Loucy (cell line): Measurements from ENCODE around the gene CLASP1.
"Not testable (repeated sequence)": the region's sequence is repeated elsewhere in the genome, so short reads cannot be mapped to it uniquely, and the experiment has no call there.

ENCODE experiments used
- H2AFZ ChIP-seq: fragments of 200-600 bp; sonication (generic); 2 replicates; pipeline ENCODE4 v1.6.0; 2016; ENCODE audit warnings: antibody characterized with exemption, mild to moderate bottlenecking, low read length, moderate library complexity
- H3F3A ChIP-seq: fragments of 200-600 bp; 2 replicates; pipeline ENCODE4 v1.6.0; 2016; ENCODE audit warnings: antibody characterized with exemption, low read depth, mild to moderate bottlenecking
- H3K27me3 ChIP-seq: fragments of 200-600 bp; sonication (generic); 2 replicates; pipeline ENCODE4 v1.6.1; 2014; ENCODE audit warnings: low read length, mild to moderate bottlenecking; ENCODE audit not compliant: insufficient read depth, poor library complexity, severe bottlenecking
- H3K36me3 ChIP-seq: fragments of 200-600 bp; sonication (generic); 2 replicates; pipeline ENCODE4 v1.6.1; 2016; ENCODE audit warnings: low read length; ENCODE audit not compliant: insufficient read depth
- H3K4me1 ChIP-seq: fragments of 200-600 bp; sonication (generic); 2 replicates; pipeline ENCODE4 v1.5.1; 2014; ENCODE audit warnings: low read length, mild to moderate bottlenecking; ENCODE audit not compliant: insufficient read depth, poor library complexity, severe bottlenecking
- H3K4me2 ChIP-seq: fragments of 200-600 bp; sonication (generic); 2 replicates; pipeline ENCODE4 v1.6.0; 2014; ENCODE audit warnings: antibody characterized with exemption, low read length, low read depth, mild to moderate bottlenecking; ENCODE audit not compliant: poor library complexity, severe bottlenecking
- H3K4me3 ChIP-seq: fragments of 200-600 bp; sonication (generic); 2 replicates; pipeline ENCODE4 v1.5.1; 2014; ENCODE audit warnings: low read length, mild to moderate bottlenecking, mixed read lengths; ENCODE audit not compliant: poor library complexity, severe bottlenecking
- H3K79me2 ChIP-seq: fragments of 200-600 bp; sonication (generic); 2 replicates; pipeline ENCODE4 v1.6.1; 2014; ENCODE audit warnings: low read length; ENCODE audit not compliant: insufficient read depth
- H3K9ac ChIP-seq: fragments of 200-600 bp; sonication (generic); 2 replicates; pipeline ENCODE4 v1.6.0; 2014; ENCODE audit warnings: mild to moderate bottlenecking, low read depth, low read length, moderate library complexity; ENCODE audit not compliant: poor library complexity, severe bottlenecking
- H3K9me2 ChIP-seq: fragments of 200-600 bp; sonication (generic); replicated peaks from 2 replicates; pipeline ENCODE4 v1.6.1; 2016; ENCODE audit warnings: low read depth, low read length, mixed read lengths
- H3K9me3 ChIP-seq: fragments of 200-600 bp; sonication (generic); 2 replicates; pipeline ENCODE4 v1.6.1; 2014; ENCODE audit warnings: mild to moderate bottlenecking, antibody characterized with exemption, low read length, low read depth; ENCODE audit not compliant: insufficient read depth
- H4K20me1 ChIP-seq: fragments of 200-600 bp; sonication (generic); 2 replicates; pipeline ENCODE4 v1.6.0; 2014; ENCODE audit warnings: antibody characterized with exemption, low read length, mild to moderate bottlenecking; ENCODE audit not compliant: insufficient read depth, poor library complexity, severe bottlenecking
- EZH2phosphoT487 ChIP-seq: fragments of 200-600 bp; IDR thresholded peaks from 2 replicates; pipeline ENCODE4 v1.6.1; 2018; ENCODE audit warnings: antibody characterized with exemption, mild to moderate bottlenecking, moderate library complexity, borderline replicate concordance
- TF ChIP-seq, protein P1 (sequence below): fragments of 200-600 bp; sonication (generic); conservative IDR thresholded peaks from 2 replicates; pipeline ENCODE4 v1.5.1; 2014; ENCODE audit warnings: mild to moderate bottlenecking, antibody characterized with exemption, low read length

CLASP1 gene

DNA sequence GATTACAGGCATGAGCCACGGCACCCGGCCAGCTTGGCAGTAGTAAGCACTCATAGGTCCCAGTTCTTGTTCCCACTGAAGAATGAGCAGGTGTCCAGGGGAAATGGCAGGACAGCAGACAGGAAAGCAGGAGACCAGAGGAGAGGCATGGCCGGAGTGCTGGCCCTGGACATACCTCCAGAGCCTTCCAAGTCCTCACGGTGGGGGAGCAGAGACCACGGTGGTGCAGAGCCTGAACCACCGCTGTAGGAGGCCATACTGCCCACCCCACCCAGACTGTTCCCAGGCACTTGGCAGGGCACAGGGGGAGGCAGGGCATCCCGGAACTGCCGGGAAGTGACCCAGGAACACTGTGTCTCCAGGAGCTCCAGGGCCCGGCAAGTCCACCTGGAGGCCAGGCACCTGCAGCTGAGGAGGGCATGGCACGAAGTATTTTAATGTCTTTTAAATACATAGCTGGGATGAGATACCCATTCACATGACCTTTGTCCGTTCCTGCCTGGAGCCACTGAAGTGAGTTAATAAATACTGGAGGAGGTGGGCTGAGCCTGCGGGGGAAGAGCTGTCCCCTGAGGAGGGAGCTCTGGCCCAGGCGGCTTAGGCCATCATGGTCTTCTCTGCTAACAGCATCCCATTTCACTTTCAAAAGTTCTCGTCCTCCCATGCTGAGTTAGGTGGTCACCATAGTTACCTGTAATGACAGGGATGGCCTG, 314.5 kb downstream of the CLASP1 start:
- Histone ChIP-seq H3K27me3 (no peaks in the 10 kb centered on the region), H3K4me3 (no peak overlapping the region), H3K9me3 (no peaks in the 10 kb centered on the region), H3K79me2 (no peaks in the 10 kb centered on the region), H3K36me3 (peaks cover 9% of the 10 kb centered on the region; the same call in 1 of the 2 replicates), H3K9me2 (no peaks in the 10 kb centered on the region), H3K9ac (no peak overlapping the region), H3K4me2 (no peak overlapping the region), H4K20me1 (no peaks in the 10 kb centered on the region), H3K4me1 (no peaks in the 10 kb centered on the region), H3F3A (no peaks in the 10 kb centered on the region), H2AFZ (no peak overlapping the region)
- TF ChIP-seq EZH2phosphoT487 = no peak
- TF ChIP-seq, protein P1, sequence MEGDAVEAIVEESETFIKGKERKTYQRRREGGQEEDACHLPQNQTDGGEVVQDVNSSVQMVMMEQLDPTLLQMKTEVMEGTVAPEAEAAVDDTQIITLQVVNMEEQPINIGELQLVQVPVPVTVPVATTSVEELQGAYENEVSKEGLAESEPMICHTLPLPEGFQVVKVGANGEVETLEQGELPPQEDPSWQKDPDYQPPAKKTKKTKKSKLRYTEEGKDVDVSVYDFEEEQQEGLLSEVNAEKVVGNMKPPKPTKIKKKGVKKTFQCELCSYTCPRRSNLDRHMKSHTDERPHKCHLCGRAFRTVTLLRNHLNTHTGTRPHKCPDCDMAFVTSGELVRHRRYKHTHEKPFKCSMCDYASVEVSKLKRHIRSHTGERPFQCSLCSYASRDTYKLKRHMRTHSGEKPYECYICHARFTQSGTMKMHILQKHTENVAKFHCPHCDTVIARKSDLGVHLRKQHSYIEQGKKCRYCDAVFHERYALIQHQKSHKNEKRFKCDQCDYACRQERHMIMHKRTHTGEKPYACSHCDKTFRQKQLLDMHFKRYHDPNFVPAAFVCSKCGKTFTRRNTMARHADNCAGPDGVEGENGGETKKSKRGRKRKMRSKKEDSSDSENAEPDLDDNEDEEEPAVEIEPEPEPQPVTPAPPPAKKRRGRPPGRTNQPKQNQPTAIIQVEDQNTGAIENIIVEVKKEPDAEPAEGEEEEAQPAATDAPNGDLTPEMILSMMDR = no peak

DNA sequence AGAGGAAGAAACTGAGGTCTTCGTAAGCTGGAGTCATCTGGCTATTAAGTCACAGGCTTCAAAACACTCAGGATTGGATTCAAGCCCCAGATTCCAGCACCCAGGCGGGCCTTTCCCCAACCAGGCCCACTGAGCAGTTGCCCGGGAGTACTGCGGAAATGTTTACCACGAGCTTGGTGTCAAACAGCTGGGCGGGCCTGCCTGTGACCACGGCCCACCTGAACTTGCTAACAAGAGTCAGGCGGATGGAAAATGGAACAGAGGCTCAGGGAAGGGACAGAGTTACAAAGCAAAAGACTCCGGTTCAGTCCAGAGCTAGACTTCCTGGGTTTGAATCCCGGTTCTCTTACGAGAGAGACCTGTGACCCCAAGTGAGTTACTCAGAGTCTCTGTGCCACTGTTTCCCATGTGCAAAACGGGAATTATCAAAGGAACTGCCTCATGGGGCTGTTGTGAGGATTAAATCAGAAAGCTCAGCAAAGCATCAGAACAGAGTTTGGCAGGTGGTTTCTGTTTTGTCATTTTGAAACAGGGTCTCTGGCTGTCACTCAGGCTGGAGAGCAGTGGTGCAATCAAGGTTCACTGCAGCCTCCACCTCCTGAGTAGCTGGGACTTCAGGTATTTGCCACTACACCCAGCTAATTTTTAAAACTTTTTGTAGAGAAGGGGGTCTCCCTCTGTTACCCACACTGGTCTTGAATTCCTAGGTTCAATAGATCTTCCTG, 315.3 kb downstream of the CLASP1 start:
- Histone ChIP-seq H3K27me3 (no peaks in the 10 kb centered on the region), H3K36me3 (peaks cover 2% of the 10 kb centered on the region; the same call in 1 of the 2 replicates), H2AFZ (no peak overlapping the region)

DNA sequence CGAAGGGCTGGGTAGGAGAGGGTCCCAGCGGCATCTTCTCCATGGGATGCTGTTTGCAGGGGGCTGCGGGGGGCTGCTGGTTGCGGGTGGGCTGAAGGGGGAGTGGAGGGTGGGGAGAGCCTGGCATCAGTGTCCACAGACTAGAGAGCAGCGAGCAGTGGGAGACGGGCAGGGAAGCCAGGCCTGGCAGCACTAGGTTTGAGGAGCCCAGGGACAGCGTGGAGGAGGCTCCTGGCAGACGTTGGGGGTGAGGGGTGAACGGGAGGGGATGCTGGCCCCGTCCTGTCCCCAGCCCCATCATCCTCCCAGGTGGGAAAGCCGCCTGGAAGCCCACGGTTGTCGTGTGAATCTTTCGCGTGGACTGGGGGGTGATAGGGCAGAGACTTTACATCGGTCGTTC, 316.0 kb downstream of the CLASP1 start:
- Histone ChIP-seq H3K9me3 (no peaks in the 10 kb centered on the region), H3K79me2 (no peaks in the 10 kb centered on the region), H3K36me3 (no peaks in the 10 kb centered on the region), H3K4me1 (no peaks in the 10 kb centered on the region), H4K20me1 (no peaks in the 10 kb centered on the region), H3K27me3 (no peaks in the 10 kb centered on the region), H3F3A (no peaks in the 10 kb centered on the region), H3K4me2 (no peak overlapping the region), H3K9me2 (no peaks in the 10 kb centered on the region), H3K9ac (no peak overlapping the region), H3K4me3 (no peak overlapping the region), H2AFZ (no peak overlapping the region)
- no peak for TF ChIP-seq EZH2phosphoT487
- TF ChIP-seq, protein P1 = no peak

More for the DNA sequence above, 315.3 kb downstream of the CLASP1 start:
- Histone ChIP-seq H3K9me2 (no peaks in the 10 kb centered on the region), H3K79me2 (no peaks in the 10 kb centered on the region), H3K9me3 (no peaks in the 10 kb centered on the region), H3K9ac (no peak overlapping the region), H3F3A (no peaks in the 10 kb centered on the region), H3K4me2 (no peak overlapping the region), H3K4me3 (no peak overlapping the region), H3K4me1 (no peaks in the 10 kb centered on the region), H4K20me1 (no peaks in the 10 kb centered on the region)
- no peak for TF ChIP-seq EZH2phosphoT487
- TF ChIP-seq, protein P1 = no peak

DNA sequence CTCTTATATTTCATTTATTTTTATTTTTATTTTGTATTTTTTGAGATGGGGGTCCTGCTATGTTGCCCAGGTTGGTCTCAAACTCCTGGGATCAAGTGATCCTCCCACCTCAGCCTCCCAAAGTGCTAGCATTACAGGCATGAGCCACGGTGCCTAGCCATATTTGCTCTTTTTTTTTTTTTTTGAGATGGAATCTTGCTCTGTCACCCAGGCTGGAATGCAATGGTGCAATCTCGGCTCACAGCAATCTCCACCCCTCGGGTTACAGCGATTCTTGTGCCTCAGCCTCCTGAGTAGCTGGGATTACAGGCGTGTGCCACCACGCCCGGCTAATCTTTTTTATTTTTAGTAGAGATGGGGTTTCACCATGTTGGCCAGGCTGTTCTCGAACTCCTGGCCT, 317.9 kb downstream of the CLASP1 start:
- H4K20me1 ChIP-seq, H3K36me3 ChIP-seq, H3K4me2 ChIP-seq, H3K4me3 ChIP-seq, H3K9ac ChIP-seq, H3K79me2 ChIP-seq, H3K9me2 ChIP-seq, H2AFZ ChIP-seq, H3K4me1 ChIP-seq, H3K9me3 ChIP-seq, H3F3A ChIP-seq, H3K27me3 ChIP-seq: not testable (repeated sequence)
